Measurements from ENCODE around the gene RASGRP4. TPM values are rescaled to one million over a fixed set of nuclear protein-coding genes. Genes with fewer than 3 reads are reported as not detected.
"Not testable (repeated sequence)": the region's sequence is repeated elsewhere in the genome, so short reads cannot be mapped to it uniquely, and the experiment has no call there.

Gene RASGRP4
- total RNA-seq, 1 donor from 2014 or later = 3.5 TPM

- DNase-seq (ENCODE audit: low spot score) = peak; percentile 34
Observed at GRCh38 chr19:38417544-38418506, 8.2 kb downstream of the RASGRP4 start.

- DNase-seq (ENCODE audit: low spot score) = no peak
Observed at GRCh38 chr19:38417146-38417543, 8.9 kb downstream of the RASGRP4 start.

GRCh38 chr19:38413416-38413815, 12.6 kb downstream of the RASGRP4 start:
- DNase-seq (ENCODE audit: low spot score) = no peak

GRCh38 chr19:38412961-38413360, 13.1 kb downstream of the RASGRP4 start:
- DNase-seq (ENCODE audit: low spot score) = no peak

GRCh38 chr19:38412491-38412890, 13.5 kb downstream of the RASGRP4 start:
- no peak for DNase-seq (ENCODE audit: low spot score)

- DNase-seq (ENCODE audit: low spot score) = not testable (repeated sequence)
Observed at GRCh38 chr19:38411898-38412297, 14.1 kb downstream of the RASGRP4 start.

GRCh38 chr19:38411041-38411712, 14.8 kb downstream of the RASGRP4 start:
- DNase-seq (ENCODE audit: low spot score) = no peak

- DNase-seq (ENCODE audit: low spot score) = not testable (repeated sequence)
Observed at GRCh38 chr19:38410407-38410806, 15.6 kb downstream of the RASGRP4 start.

GRCh38 chr19:38409631-38410133, 16.3 kb downstream of the RASGRP4 start:
- no peak for DNase-seq (ENCODE audit: low spot score)

GRCh38 chr19:38405276-38405675, 20.7 kb downstream of the RASGRP4 start:
- no peak for DNase-seq (ENCODE audit: low spot score)

- no peak for DNase-seq (ENCODE audit: low spot score)
Observed at GRCh38 chr19:38404858-38405257, 21.2 kb downstream of the RASGRP4 start.

GRCh38 chr19:38402967-38403674, 22.9 kb downstream of the RASGRP4 start, which contains the start of gene FAM98C:
Gene FAM98C (plus strand): TSS chr19:38403093. CDS start chr19:38403154, 61 bp downstream.
- peak; percentile 98 for DNase-seq (ENCODE audit: low spot score)

GRCh38 chr19:38402623-38402966, 23.4 kb downstream of the RASGRP4 start:
- DNase-seq (ENCODE audit: low spot score) = no peak

GRCh38 chr19:38401148-38401547, 24.9 kb downstream of the RASGRP4 start:
- no peak for DNase-seq (ENCODE audit: low spot score)

GRCh38 chr19:38400361-38400760, 25.7 kb downstream of the RASGRP4 start:
- DNase-seq (ENCODE audit: low spot score) = no peak

- no peak for DNase-seq (ENCODE audit: low spot score)
Observed at GRCh38 chr19:38399537-38399936, 26.5 kb downstream of the RASGRP4 start.

- no peak for DNase-seq (ENCODE audit: low spot score)
Observed at GRCh38 chr19:38399081-38399480, 26.9 kb downstream of the RASGRP4 start.

- no peak for DNase-seq (ENCODE audit: low spot score)
Observed at GRCh38 chr19:38395381-38396114, 30.5 kb downstream of the RASGRP4 start.

GRCh38 chr19:38394488-38394887, 31.5 kb downstream of the RASGRP4 start:
- DNase-seq (ENCODE audit: low spot score) = no peak

GRCh38 chr19:38392707-38393308, 33.2 kb downstream of the RASGRP4 start:
- DNase-seq (ENCODE audit: low spot score) = no peak

- no peak for DNase-seq (ENCODE audit: low spot score)
Observed at GRCh38 chr19:38391911-38392464, 34.0 kb downstream of the RASGRP4 start.

All from mucosa of gallbladder (tissue), 1 donor.